Neural cell (in vitro differentiated cells): ENCODE measurements around the gene ST6GAL1. TPM values are rescaled to one million over a fixed set of nuclear protein-coding genes. Genes with fewer than 3 reads are reported as not detected.

ENCODE experiments used
- H2AFZ ChIP-seq: fragments of 200-600, 300-800 bp; sonication (generic), shearing (Covaris generic); 2 replicates; pipeline ENCODE4 v1.6.0; 2014; ENCODE audit warnings: low read depth, mild to moderate bottlenecking, antibody characterized with exemption, low read length, moderate library complexity
- H3F3A ChIP-seq: fragments of 200-600 bp; shearing (Covaris generic); 2 replicates; pipeline ENCODE4 v1.6.1; 2016; ENCODE audit warnings: mild to moderate bottlenecking, moderate library complexity, mixed read lengths, antibody characterized with exemption, low read length; ENCODE audit not compliant: insufficient read depth, poor library complexity, severe bottlenecking
- H3K27ac ChIP-seq: fragments of 200-600, 300-800 bp; sonication (generic), shearing (Covaris generic); 2 replicates; pipeline ENCODE4 v1.5.1; 2014; ENCODE audit warnings: mild to moderate bottlenecking, low read length, moderate library complexity
- H3K27me3 ChIP-seq: fragments of 300-800, 200-600 bp; sonication (generic), shearing (Covaris generic); 2 replicates; pipeline ENCODE4 v1.6.0; 2014; ENCODE audit warnings: mild to moderate bottlenecking, low read depth, low read length, moderate library complexity; ENCODE audit not compliant: insufficient read depth
- H3K36me3 ChIP-seq: fragments of 300-800, 200-600 bp; sonication (generic), shearing (Covaris generic); 2 replicates; pipeline ENCODE4 v1.5.1; 2014; ENCODE audit warnings: mild to moderate bottlenecking, antibody characterized with exemption, low read length, moderate library complexity; ENCODE audit not compliant: insufficient read depth
- H3K4me2 ChIP-seq: fragments of 300-800, 200-600 bp; sonication (generic), shearing (Covaris generic); 2 replicates; pipeline ENCODE4 v1.6.0; 2014; ENCODE audit warnings: mild to moderate bottlenecking, low read length
- H3K4me3 ChIP-seq: fragments of 300-800, 200-600 bp; sonication (generic), shearing (Covaris generic); 2 replicates; pipeline ENCODE4 v1.5.1; 2014; ENCODE audit warnings: mild to moderate bottlenecking, low read length, moderate library complexity
- H3K79me2 ChIP-seq: fragments of 200-600 bp; shearing (Covaris generic); replicated peaks from 2 replicates; pipeline ENCODE4 v1.6.0; 2014; ENCODE audit warnings: mild to moderate bottlenecking, low read length, moderate library complexity; ENCODE audit not compliant: insufficient read depth
- H3K9ac ChIP-seq: fragments of 300-800, 200-600 bp; sonication (generic), shearing (Covaris generic); 2 replicates; pipeline ENCODE4 v1.6.1; 2016; ENCODE audit warnings: mild to moderate bottlenecking, low read length, mixed read lengths
- H3K9me2 ChIP-seq: fragments of 200-600 bp; shearing (Covaris generic); 2 replicates; pipeline ENCODE4 v1.6.1; 2016; ENCODE audit warnings: mild to moderate bottlenecking, low read length, mixed read lengths; ENCODE audit not compliant: insufficient read depth
- H3K9me3 ChIP-seq: fragments of 200-600, 300-800 bp; sonication (generic), shearing (Covaris generic); 2 replicates; pipeline ENCODE4 v1.6.1; 2016; ENCODE audit warnings: mild to moderate bottlenecking, mixed run types, low read length, moderate library complexity, mixed read lengths
- H4K20me1 ChIP-seq: fragments of 200-600 bp; shearing (Covaris generic); 2 replicates; pipeline ENCODE4 v1.6.1; 2016; ENCODE audit warnings: mild to moderate bottlenecking, mixed run types; ENCODE audit not compliant: insufficient read depth
- CTCF ChIP-seq: fragments of 450-650 bp; IDR thresholded peaks from 2 replicates; pipeline ENCODE4 v1.5.1; 2014; ENCODE audit warnings: antibody characterized with exemption, mild to moderate bottlenecking, moderate library complexity; ENCODE audit not compliant: poor library complexity, severe bottlenecking
- EP300 ChIP-seq: fragments of 450-650 bp; conservative IDR thresholded peaks from 2 replicates; pipeline ENCODE4 v1.6.1; 2014; ENCODE audit warnings: antibody characterized with exemption, mild to moderate bottlenecking, moderate library complexity; ENCODE audit not compliant: poor library complexity, severe bottlenecking
- EZH2 ChIP-seq: fragments of 200-600, 300-800 bp; shearing (Covaris generic), sonication (generic); IDR thresholded peaks from 2 replicates; pipeline ENCODE4 v1.6.1; 2014; ENCODE audit warnings: antibody characterized with exemption, low read length, borderline replicate concordance, mild to moderate bottlenecking; ENCODE audit not compliant: insufficient read depth, poor library complexity, severe bottlenecking
- MXI1 ChIP-seq: fragments of 450-650 bp; conservative IDR thresholded peaks from 2 replicates; pipeline ENCODE4 v1.6.1; 2014; ENCODE audit warnings: antibody characterized with exemption, mild to moderate bottlenecking; ENCODE audit not compliant: poor library complexity, severe bottlenecking
- POLR2AphosphoS5 ChIP-seq: IDR thresholded peaks from 2 replicates; pipeline ENCODE4 v1.6.1; 2012
- RAD21 ChIP-seq: fragments of 450-650 bp; conservative IDR thresholded peaks from 2 replicates; pipeline ENCODE4 v1.6.1; 2014; ENCODE audit warnings: antibody characterized with exemption, mild to moderate bottlenecking, moderate library complexity
- SMC3 ChIP-seq: fragments of 450-650 bp; conservative IDR thresholded peaks from 2 replicates; pipeline ENCODE4 v1.6.1; 2014; ENCODE audit warnings: antibody characterized with exemption, mild to moderate bottlenecking, moderate library complexity; ENCODE audit not compliant: poor library complexity
- TAF1 ChIP-seq: IDR thresholded peaks from 2 replicates; pipeline ENCODE4 v1.6.1; 2012; ENCODE audit warnings: low read depth
- polyA plus RNA-seq: library from polyadenylated mRNA; depleted of rRNA; stranded (reverse); fragments of >200 nt; gene quantifications from 2 replicates; pipeline ENCODE4 v1.2.3, GENCODE V29; 2014
- TF ChIP-seq, protein P1 (sequence below): IDR thresholded peaks from 2 replicates; pipeline ENCODE4 v1.6.1; 2012; ENCODE audit warnings: borderline replicate concordance

The ST6GAL1 gene
- polyA plus RNA-seq, 1 donor from 2014 or later: 17.6 TPM

- H2AFZ ChIP-seq: no peak overlapping the region
Observed at GRCh38 chr3:187104342-187104741, 174.0 kb downstream of the ST6GAL1 start.

GRCh38 chr3:187104933-187105332 lies 174.6 kb downstream of the ST6GAL1 start:
- Histone ChIP-seq H3K9ac (no peak overlapping the region), H3K27ac (no peak overlapping the region), H3K36me3 (no peaks in the 10 kb centered on the region), H3K9me2 (no peaks in the 10 kb centered on the region), H3K4me3 (no peak overlapping the region), H3K79me2 (no peaks in the 10 kb centered on the region), H3K4me2 (no peak overlapping the region), H4K20me1 (no peaks in the 10 kb centered on the region), H3K27me3 (no peaks in the 10 kb centered on the region), H2AFZ (no peak overlapping the region), H3F3A (no peaks in the 10 kb centered on the region), H3K9me3 (no peaks in the 10 kb centered on the region)
- TF ChIP-seq TAF1: no peak
- TF ChIP-seq SMC3: no peak
- no peak for TF ChIP-seq EZH2
- TF ChIP-seq CTCF: no peak
- TF ChIP-seq, protein P1, sequence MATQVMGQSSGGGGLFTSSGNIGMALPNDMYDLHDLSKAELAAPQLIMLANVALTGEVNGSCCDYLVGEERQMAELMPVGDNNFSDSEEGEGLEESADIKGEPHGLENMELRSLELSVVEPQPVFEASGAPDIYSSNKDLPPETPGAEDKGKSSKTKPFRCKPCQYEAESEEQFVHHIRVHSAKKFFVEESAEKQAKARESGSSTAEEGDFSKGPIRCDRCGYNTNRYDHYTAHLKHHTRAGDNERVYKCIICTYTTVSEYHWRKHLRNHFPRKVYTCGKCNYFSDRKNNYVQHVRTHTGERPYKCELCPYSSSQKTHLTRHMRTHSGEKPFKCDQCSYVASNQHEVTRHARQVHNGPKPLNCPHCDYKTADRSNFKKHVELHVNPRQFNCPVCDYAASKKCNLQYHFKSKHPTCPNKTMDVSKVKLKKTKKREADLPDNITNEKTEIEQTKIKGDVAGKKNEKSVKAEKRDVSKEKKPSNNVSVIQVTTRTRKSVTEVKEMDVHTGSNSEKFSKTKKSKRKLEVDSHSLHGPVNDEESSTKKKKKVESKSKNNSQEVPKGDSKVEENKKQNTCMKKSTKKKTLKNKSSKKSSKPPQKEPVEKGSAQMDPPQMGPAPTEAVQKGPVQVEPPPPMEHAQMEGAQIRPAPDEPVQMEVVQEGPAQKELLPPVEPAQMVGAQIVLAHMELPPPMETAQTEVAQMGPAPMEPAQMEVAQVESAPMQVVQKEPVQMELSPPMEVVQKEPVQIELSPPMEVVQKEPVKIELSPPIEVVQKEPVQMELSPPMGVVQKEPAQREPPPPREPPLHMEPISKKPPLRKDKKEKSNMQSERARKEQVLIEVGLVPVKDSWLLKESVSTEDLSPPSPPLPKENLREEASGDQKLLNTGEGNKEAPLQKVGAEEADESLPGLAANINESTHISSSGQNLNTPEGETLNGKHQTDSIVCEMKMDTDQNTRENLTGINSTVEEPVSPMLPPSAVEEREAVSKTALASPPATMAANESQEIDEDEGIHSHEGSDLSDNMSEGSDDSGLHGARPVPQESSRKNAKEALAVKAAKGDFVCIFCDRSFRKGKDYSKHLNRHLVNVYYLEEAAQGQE: no peak
- no peak for TF ChIP-seq RAD21
- TF ChIP-seq POLR2AphosphoS5: no peak
- TF ChIP-seq EP300: no peak

More at GRCh38 chr3:187104342-187104741, 174.0 kb downstream of the ST6GAL1 start:
- Histone ChIP-seq H4K20me1 (no peaks in the 10 kb centered on the region), H3K4me2 (no peak overlapping the region), H3F3A (no peaks in the 10 kb centered on the region), H3K9me3 (no peaks in the 10 kb centered on the region), H3K27me3 (no peaks in the 10 kb centered on the region), H3K9me2 (no peaks in the 10 kb centered on the region), H3K79me2 (no peaks in the 10 kb centered on the region), H3K9ac (no peak overlapping the region), H3K4me3 (no peak overlapping the region), H3K36me3 (no peaks in the 10 kb centered on the region), H3K27ac (no peak overlapping the region)
- TF ChIP-seq, protein P1: no peak
- TF ChIP-seq EP300 (no peak), EZH2 (no peak), POLR2AphosphoS5 (no peak), CTCF (no peak), SMC3 (no peak), MXI1 (no peak), TAF1 (no peak), RAD21 (no peak)
